WTC11 (cell line): ENCODE results near the gene IDUA.

Experiments
- CTCF ChIP-seq: fragments of 200-600 bp; IDR thresholded peaks from 2 replicates; pipeline ENCODE4 v1.8.0; 2022; ENCODE audit warnings: antibody characterized with exemption
- ESRRA ChIP-seq: sonication (generic); formaldehyde crosslinking; IDR thresholded peaks from 2 replicates; pipeline ENCODE4 v1.8.1; 2022; ENCODE audit warnings: mild to moderate bottlenecking, missing genetic modification reagents, borderline replicate concordance
- FOXJ3 ChIP-seq: sonication (generic); formaldehyde crosslinking; IDR thresholded peaks from 2 replicates; pipeline ENCODE4 v1.9.0; 2021; ENCODE audit warnings: missing genetic modification reagents, mild to moderate bottlenecking, borderline replicate concordance
- FOXK1 ChIP-seq: sonication (generic); formaldehyde crosslinking; IDR thresholded peaks from 2 replicates; pipeline ENCODE4 v1.8.0; 2022; ENCODE audit warnings: mild to moderate bottlenecking, moderate library complexity, missing genetic modification reagents
- MAX ChIP-seq: sonication (generic); formaldehyde crosslinking; IDR thresholded peaks from 2 replicates; pipeline ENCODE4 v1.8.0; 2022; ENCODE audit warnings: mild to moderate bottlenecking, missing genetic modification reagents
- USF2 ChIP-seq: sonication (generic); formaldehyde crosslinking; IDR thresholded peaks from 2 replicates; pipeline ENCODE4 v1.8.1; 2023; ENCODE audit warnings: mild to moderate bottlenecking, missing genetic modification reagents, moderate library complexity
- ZNF121 ChIP-seq: sonication (generic); formaldehyde crosslinking; IDR thresholded peaks from 2 replicates; pipeline ENCODE4 v1.8.0; 2023; ENCODE audit warnings: missing genetic modification reagents

GRCh38 chr4:965766-966134 lies 21.1 kb upstream of the IDUA start:
- no peak for TF ChIP-seq USF2 (CRISPR knock-in tag)
- no peak for TF ChIP-seq CTCF
- TF ChIP-seq ESRRA (CRISPR knock-in tag): no peak
- TF ChIP-seq FOXJ3: no peak
- no peak for TF ChIP-seq MAX (CRISPR knock-in tag)
- no peak for TF ChIP-seq FOXK1 (CRISPR knock-in tag)
- no peak for TF ChIP-seq ZNF121 (CRISPR knock-in tag)
